PC-9 (cell line): ENCODE results near the gene ZNF358.

Experiments
- EZH2 ChIP-seq: fragments of 200-600 bp; sonication (generic); IDR thresholded peaks from 2 replicates; pipeline ENCODE4 v1.8.0; 2017; ENCODE audit warnings: antibody characterized with exemption, low read depth
- TF ChIP-seq, protein P1 (sequence below): fragments of 200-600 bp; sonication (generic); conservative IDR thresholded peaks from 2 replicates; pipeline ENCODE4 v1.6.1; 2017; ENCODE audit warnings: mixed run types, antibody characterized with exemption, mild to moderate bottlenecking, moderate library complexity

- TF ChIP-seq, protein P1, sequence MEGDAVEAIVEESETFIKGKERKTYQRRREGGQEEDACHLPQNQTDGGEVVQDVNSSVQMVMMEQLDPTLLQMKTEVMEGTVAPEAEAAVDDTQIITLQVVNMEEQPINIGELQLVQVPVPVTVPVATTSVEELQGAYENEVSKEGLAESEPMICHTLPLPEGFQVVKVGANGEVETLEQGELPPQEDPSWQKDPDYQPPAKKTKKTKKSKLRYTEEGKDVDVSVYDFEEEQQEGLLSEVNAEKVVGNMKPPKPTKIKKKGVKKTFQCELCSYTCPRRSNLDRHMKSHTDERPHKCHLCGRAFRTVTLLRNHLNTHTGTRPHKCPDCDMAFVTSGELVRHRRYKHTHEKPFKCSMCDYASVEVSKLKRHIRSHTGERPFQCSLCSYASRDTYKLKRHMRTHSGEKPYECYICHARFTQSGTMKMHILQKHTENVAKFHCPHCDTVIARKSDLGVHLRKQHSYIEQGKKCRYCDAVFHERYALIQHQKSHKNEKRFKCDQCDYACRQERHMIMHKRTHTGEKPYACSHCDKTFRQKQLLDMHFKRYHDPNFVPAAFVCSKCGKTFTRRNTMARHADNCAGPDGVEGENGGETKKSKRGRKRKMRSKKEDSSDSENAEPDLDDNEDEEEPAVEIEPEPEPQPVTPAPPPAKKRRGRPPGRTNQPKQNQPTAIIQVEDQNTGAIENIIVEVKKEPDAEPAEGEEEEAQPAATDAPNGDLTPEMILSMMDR: no peak
- no peak for TF ChIP-seq EZH2
Measured at GRCh38 chr19:7558667-7559066, 42.8 kb downstream of the ZNF358 start.
